Astrocyte of the spinal cord (primary cell): Measurements from ENCODE around the gene CCL15.

Experiments
- DNase-seq: peaks from one replicate; pipeline ENCODE4 v3.0.0; 2011; ENCODE audit warnings: low read depth, low spot score
- H3K4me3 ChIP-seq: 2 replicates; pipeline ENCODE4 v1.5.1; 2011; ENCODE audit warnings: low read depth, mild to moderate bottlenecking, low read length, moderate library complexity
- in situ Hi-C: cut with HindIII; loops from 2 replicates; pipeline ENCODE4 v1.10.0; 2017; ENCODE audit warnings: low sequenced_read_pairs
- TF ChIP-seq, protein P1 (sequence below): IDR thresholded peaks from 2 replicates; pipeline ENCODE4 v1.5.1; 2012; ENCODE audit warnings: low read depth, mild to moderate bottlenecking, low read length, inconsistent platforms

Gene CCL15

GRCh38 chr17:36001110-36001771 lies at the start of gene CCL15:
CCL15 (minus strand) TSS chr17:36001553; CDS start chr17:36001492, 61 bp downstream.
- TF ChIP-seq, protein P1, sequence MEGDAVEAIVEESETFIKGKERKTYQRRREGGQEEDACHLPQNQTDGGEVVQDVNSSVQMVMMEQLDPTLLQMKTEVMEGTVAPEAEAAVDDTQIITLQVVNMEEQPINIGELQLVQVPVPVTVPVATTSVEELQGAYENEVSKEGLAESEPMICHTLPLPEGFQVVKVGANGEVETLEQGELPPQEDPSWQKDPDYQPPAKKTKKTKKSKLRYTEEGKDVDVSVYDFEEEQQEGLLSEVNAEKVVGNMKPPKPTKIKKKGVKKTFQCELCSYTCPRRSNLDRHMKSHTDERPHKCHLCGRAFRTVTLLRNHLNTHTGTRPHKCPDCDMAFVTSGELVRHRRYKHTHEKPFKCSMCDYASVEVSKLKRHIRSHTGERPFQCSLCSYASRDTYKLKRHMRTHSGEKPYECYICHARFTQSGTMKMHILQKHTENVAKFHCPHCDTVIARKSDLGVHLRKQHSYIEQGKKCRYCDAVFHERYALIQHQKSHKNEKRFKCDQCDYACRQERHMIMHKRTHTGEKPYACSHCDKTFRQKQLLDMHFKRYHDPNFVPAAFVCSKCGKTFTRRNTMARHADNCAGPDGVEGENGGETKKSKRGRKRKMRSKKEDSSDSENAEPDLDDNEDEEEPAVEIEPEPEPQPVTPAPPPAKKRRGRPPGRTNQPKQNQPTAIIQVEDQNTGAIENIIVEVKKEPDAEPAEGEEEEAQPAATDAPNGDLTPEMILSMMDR: no peak
- H3K4me3 ChIP-seq: no peak within 1 kb of the TSS
- in situ Hi-C loops: no loop called here
- DNase-seq: no peak

DNA sequence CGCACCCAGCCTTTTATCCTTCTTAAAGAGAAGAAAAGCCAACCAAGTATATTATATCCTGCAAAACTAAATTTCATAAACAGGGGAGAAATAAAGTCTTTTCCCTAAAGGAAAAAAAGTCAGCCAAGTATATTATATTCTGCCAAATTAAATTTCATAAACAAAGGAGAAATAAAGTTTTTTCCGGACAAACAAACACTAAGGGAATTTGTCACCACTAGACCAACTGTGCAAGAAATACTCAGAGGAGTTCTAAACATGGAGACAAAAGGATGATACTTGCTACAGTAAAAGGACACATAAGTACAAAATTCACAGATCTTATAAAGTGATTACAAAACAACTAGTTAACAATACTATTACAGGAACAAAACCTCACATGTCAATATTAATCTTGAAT lies 48.3 kb upstream of the CCL15 start:
- in situ Hi-C loops: no loop called here
- TF ChIP-seq, protein P1: no peak
- H3K4me3 ChIP-seq: no peak overlapping the region
- no peak for DNase-seq

GRCh38 chr17:36048066-36048465 lies 46.7 kb upstream of the CCL15 start:
- H3K4me3 ChIP-seq: no peak overlapping the region
- no peak for DNase-seq
- TF ChIP-seq, protein P1: no peak
- in situ Hi-C loops: no loop called here

DNA sequence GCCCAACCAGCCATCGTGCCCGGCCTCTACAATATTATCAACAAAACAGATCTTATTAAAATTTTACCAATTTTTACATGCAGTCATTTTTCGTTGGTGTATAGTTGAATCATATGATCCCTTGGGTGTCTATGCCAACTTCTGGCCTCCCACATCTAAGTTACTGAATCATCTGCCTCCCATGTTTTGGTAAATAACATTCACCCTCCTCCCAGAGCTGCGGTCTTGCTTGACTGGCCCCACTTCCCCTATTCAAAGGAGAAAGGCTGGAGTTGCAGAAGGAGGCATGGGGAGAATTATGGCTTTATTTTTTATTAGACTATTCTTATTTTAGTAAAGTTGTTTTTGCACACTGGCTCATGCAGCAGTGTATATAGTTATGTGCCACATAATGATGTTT lies 34.9 kb upstream of the CCL15 start:
- in situ Hi-C loops: no loop called here
- H3K4me3 ChIP-seq: no peak overlapping the region
- DNase-seq: no peak
- TF ChIP-seq, protein P1: no peak

DNA sequence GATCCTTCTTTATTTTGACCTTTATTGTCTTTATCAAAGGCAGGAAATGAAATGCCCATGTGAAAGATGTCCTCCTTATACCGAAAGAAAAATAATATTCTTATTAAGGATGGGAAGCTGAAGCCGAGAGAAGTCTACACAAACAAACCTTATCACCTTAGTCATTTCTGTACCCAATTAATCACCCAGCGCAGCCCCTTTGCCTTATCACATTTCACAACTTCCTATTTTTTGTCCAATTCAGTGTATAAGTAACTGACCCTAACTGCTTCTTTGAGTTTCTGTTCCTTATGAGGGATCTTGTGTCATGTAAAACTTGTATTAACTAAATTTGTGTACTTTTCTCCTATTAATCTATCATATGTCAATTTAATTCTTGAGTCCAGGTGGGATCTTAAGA lies 32.8 kb upstream of the CCL15 start:
- DNase-seq: no peak
- in situ Hi-C loops: no loop called here
- H3K4me3 ChIP-seq: no peak overlapping the region
- TF ChIP-seq, protein P1: no peak

GRCh38 chr17:36030956-36031355 lies 29.6 kb upstream of the CCL15 start:
- DNase-seq: no peak
- in situ Hi-C loops: no loop called here
- H3K4me3 ChIP-seq: no peak overlapping the region
- TF ChIP-seq, protein P1: no peak
